Measurements from ENCODE around the gene ATG10. TPM values are rescaled to one million over a fixed set of nuclear protein-coding genes. Genes with fewer than 3 reads are reported as not detected.

Gene ATG10
- total RNA-seq = 7.1 and 11.5 TPM in 2 replicates

GRCh38 chr5:81971712-81972491, at the start of gene ATG10:
TSS of gene ATG10 (plus strand) at chr5:81972023. CDS start at chr5:81987571, 15,548 bp downstream.

GRCh38 chr5:82277987-82278710, 306.3 kb downstream of the ATG10 start, which contains the start of gene RPS23:
TSS of gene RPS23 (minus strand) at chr5:82278354. CDS start at chr5:82278323, 31 bp downstream.

Other genes starting within 250 kb of the ATG10 start
- gene SSBP2, start 220.9 kb upstream of the ATG10 start, total RNA-seq = 13.8 and 24.8 TPM in 2 replicates